ENCODE results near the gene HTT-AS. TPM values are rescaled to one million over a fixed set of nuclear protein-coding genes. Genes with fewer than 3 reads are reported as not detected.

HTT-AS gene
- total and polyA plus RNA-seq, 2 of the 8 experiments (the other 6 are each of a cell fraction or from before 2014, with no cell fraction given) = not detected

- Histone ChIP-seq H2BK15ac (ENCODE audit: low read length) (no peak overlapping the region), H3K4me1 (replicated peaks in 1 of 4; ENCODE audit: control insufficient read depth in 3 of 4, insufficient read depth in 4 of 4, low read length in 3 of 4) (no peaks in the 10 kb centered on the region), H3K4me3 (ENCODE audit: extremely low read depth in 1 of 4, insufficient read depth in 2 of 4, low read depth in 3 of 4, low read length in 4 of 4) (no peak overlapping the region), H3K23me2 (ENCODE audit: low read depth, low read length) (no peaks in the 10 kb centered on the region), H4K91ac (replicated peaks; ENCODE audit: insufficient read length, low read length) (no peak overlapping the region), H4K8ac (ENCODE audit: extremely low read depth, insufficient read depth, low read length) (no peak overlapping the region), H3K4ac (replicated peaks; ENCODE audit: insufficient read length, low read depth, low read length) (no peak overlapping the region), H4K20me1 (replicated peaks in 1 of 2; ENCODE audit: control insufficient read depth in 1 of 2, insufficient read depth in 2 of 2, low read length in 2 of 2) (no peaks in the 10 kb centered on the region), H3K9me3 (ENCODE audit: insufficient read depth in 2 of 2, low read depth in 1 of 2, low read length in 1 of 2) (no peaks in the 10 kb centered on the region), H3K23ac (ENCODE audit: insufficient read length) (no peak overlapping the region), H3K9ac (replicated peaks in 1 of 4; ENCODE audit: extremely low read depth in 1 of 4, low read depth in 3 of 4, low read length in 3 of 4) (no peak overlapping the region), H3K18ac (ENCODE audit: extremely low read depth, low read length) (no peak overlapping the region), H2AK5ac (ENCODE audit: low read depth, low read length) (no peak overlapping the region), H3K79me2 (ENCODE audit: control insufficient read depth in 1 of 2, insufficient read depth in 2 of 2, low read length in 2 of 2) (no peaks in the 10 kb centered on the region), H3K4me2 (ENCODE audit: insufficient read depth in 1 of 2, low read depth in 2 of 2, low read length in 2 of 2) (no peak overlapping the region), H3K56ac (replicated peaks; ENCODE audit: insufficient read length, low read depth, low read length) (no peak overlapping the region), H2BK120ac (replicated peaks; ENCODE audit: low read depth, low read length) (no peak overlapping the region), H3K27ac (ENCODE audit: low read depth, low read length) (no peak overlapping the region), H2AFZ (ENCODE audit: low read length) (no peak overlapping the region), H2BK12ac (ENCODE audit: low read depth, low read length) (no peak overlapping the region), H2BK5ac (ENCODE audit: low read depth, low read length) (no peak overlapping the region), H4K5ac (ENCODE audit: insufficient read length, low read depth, low read length) (no peak overlapping the region), H2BK20ac (ENCODE audit: low read length) (no peak overlapping the region), H3K14ac (ENCODE audit: insufficient read length) (no peak overlapping the region), H3K27me3 (replicated peaks in 1 of 4; ENCODE audit: control insufficient read depth in 3 of 4, extremely low read depth in 1 of 4, insufficient read depth in 3 of 4, low read length in 3 of 4) (no peaks in the 10 kb centered on the region), H3K36me3 (ENCODE audit: control insufficient read depth in 2 of 4, insufficient read depth in 4 of 4, low read length in 3 of 4) (no peaks in the 10 kb centered on the region), H3K79me1 (ENCODE audit: low read depth, low read length) (no peaks in the 10 kb centered on the region)
- no peak for TF ChIP-seq EZH2 (IDR thresholded peaks at IDR 0.05; ENCODE audit: low read depth, low read length, severe bottlenecking)
- TF ChIP-seq PHF8 (conservative IDR thresholded peaks at IDR 0.05; ENCODE audit: low read depth, low read length) = no peak
- TF ChIP-seq ASH2L (IDR thresholded peaks at IDR 0.05; ENCODE audit: low read length) = no peak
- TF ChIP-seq TBP (IDR thresholded peaks at IDR 0.05; ENCODE audit: low read depth, low read length) = no peak
- TF ChIP-seq ATF3 (IDR thresholded peaks at IDR 0.05; ENCODE audit: insufficient read depth, low read depth, low read length) = no peak
- no peak for TF ChIP-seq SP1 (IDR thresholded peaks at IDR 0.05; ENCODE audit: low read depth, low read length)
- no peak for TF ChIP-seq POU5F1 (IDR thresholded peaks at IDR 0.05; ENCODE audit: low read depth, low read length)
- no peak for TF ChIP-seq EGR1 (IDR thresholded peaks at IDR 0.05; ENCODE audit: borderline replicate concordance, low read depth, low read length)
- TF ChIP-seq SP2 (IDR thresholded peaks at IDR 0.05; ENCODE audit: low read length) = no peak
- TF ChIP-seq USF2 (IDR thresholded peaks at IDR 0.05; ENCODE audit: low read length) = no peak
- TF ChIP-seq CEBPB (IDR thresholded peaks at IDR 0.05; ENCODE audit: low read depth, low read length) = no peak
- no peak for TF ChIP-seq POLR2AphosphoS5 (IDR thresholded peaks at IDR 0.05; ENCODE audit: low read depth, low read length)
- TF ChIP-seq RFX5 (IDR thresholded peaks at IDR 0.05; ENCODE audit: borderline replicate concordance, low read depth, low read length) = no peak
- FAIRE-seq (no peak), DNase-seq (ENCODE audit: low read depth in 1 of 2, low spot score in 2 of 2) (no peak)
- WGBS, 2 experiments (ENCODE audit: extremely low coverage in 1 of 2, insufficient coverage in 1 of 2, insufficient read length in 1 of 2, insufficient replicate concordance in 2 of 2, low coverage in 1 of 2, low lambda C conversion rate in 2 of 2, missing lambda C conversion rate in 1 of 2) = 88% methylated on average over 7 of the region's 8 CpGs; no CpG with 5 or more reads in 1 of the 2 experiments
- CTCF ChIA-PET (ENCODE audit: partially characterized antibody) = interaction anchor here (0.6 to 7.4 kb wide), 5 partner anchors 14 to 88 kb away, joined by 3 to 89 read pairs (median 4); no protein-coding TSS in a partner anchor
- POLR2A ChIA-PET (ENCODE audit: partially characterized antibody) = interaction anchor here (0.6 kb wide), 1 partner anchor 303 kb away, joined by 3 read pairs; no protein-coding TSS in a partner anchor
Measured at GRCh38 chr4:3013839-3014350, 60.4 kb downstream of the HTT-AS start.
